Suppressor macrophage treated with lipopolysaccharide for 1 hour (primary cell): Measurements from ENCODE around the gene BUD31.

ENCODE experiments used
- DNase-seq, 3 donors: peaks; one replicate each; pipeline ENCODE4 v3.0.0-alpha.2; 2020 to 2022

Gene BUD31

GRCh38 chr7:99437946-99438572 lies 29.3 kb downstream of the BUD31 start:
- no peak for DNase-seq

- peak; percentile 97 to 98 (median 98) for DNase-seq
Observed at GRCh38 chr7:99438573-99439480, 30.1 kb downstream of the BUD31 start, which contains the start of the genes CPSF4 and PTCD1. CPSF4 (plus strand) TSS chr7:99438943; CDS start chr7:99439083, 140 bp downstream. PTCD1 (minus strand) TSS chr7:99438798; CDS start chr7:99435242, 3,556 bp downstream.

GRCh38 chr7:99440195-99440594 lies 31.4 kb downstream of the BUD31 start:
- no peak for DNase-seq

GRCh38 chr7:99446096-99446495 lies 37.3 kb downstream of the BUD31 start:
- DNase-seq: no peak

GRCh38 chr7:99447943-99448342 lies 39.2 kb downstream of the BUD31 start:
- peak in 2 of 3 donors; percentile 11 to 13 for DNase-seq

GRCh38 chr7:99448855-99449254 lies 40.1 kb downstream of the BUD31 start:
- DNase-seq: no peak

- no peak for DNase-seq
Observed at GRCh38 chr7:99449326-99449725, 40.6 kb downstream of the BUD31 start.

- no peak for DNase-seq
Observed at GRCh38 chr7:99451936-99452335, 43.2 kb downstream of the BUD31 start.

- no peak for DNase-seq
Observed at GRCh38 chr7:99452541-99452940, 43.8 kb downstream of the BUD31 start.

GRCh38 chr7:99453105-99453504 lies 44.3 kb downstream of the BUD31 start:
- DNase-seq: no peak

- no peak for DNase-seq
Observed at GRCh38 chr7:99455874-99456273, 47.1 kb downstream of the BUD31 start.

- no peak for DNase-seq
Observed at GRCh38 chr7:99456288-99456687, 47.5 kb downstream of the BUD31 start.

GRCh38 chr7:99457050-99457649 lies 48.4 kb downstream of the BUD31 start:
- DNase-seq: no peak

- no peak for DNase-seq
Observed at GRCh38 chr7:99457650-99458493, 49.1 kb downstream of the BUD31 start.

- DNase-seq: peak; percentile 27 to 39 (median 34)
Observed at GRCh38 chr7:99459087-99459486, 50.3 kb downstream of the BUD31 start.

GRCh38 chr7:99460651-99461050 lies 51.9 kb downstream of the BUD31 start:
- DNase-seq: no peak

- DNase-seq: no peak
Observed at GRCh38 chr7:99461221-99461620, 52.5 kb downstream of the BUD31 start.

- no peak for DNase-seq
Observed at GRCh38 chr7:99465421-99465768, 56.6 kb downstream of the BUD31 start.

GRCh38 chr7:99468336-99468918 lies 59.7 kb downstream of the BUD31 start:
- DNase-seq: no peak
